ENCODE data around the gene TNFSF15.
"Not testable (repeated sequence)": the region's sequence is repeated elsewhere in the genome, so short reads cannot be mapped to it uniquely, and the experiment has no call there.

TNFSF15 gene

DNA sequence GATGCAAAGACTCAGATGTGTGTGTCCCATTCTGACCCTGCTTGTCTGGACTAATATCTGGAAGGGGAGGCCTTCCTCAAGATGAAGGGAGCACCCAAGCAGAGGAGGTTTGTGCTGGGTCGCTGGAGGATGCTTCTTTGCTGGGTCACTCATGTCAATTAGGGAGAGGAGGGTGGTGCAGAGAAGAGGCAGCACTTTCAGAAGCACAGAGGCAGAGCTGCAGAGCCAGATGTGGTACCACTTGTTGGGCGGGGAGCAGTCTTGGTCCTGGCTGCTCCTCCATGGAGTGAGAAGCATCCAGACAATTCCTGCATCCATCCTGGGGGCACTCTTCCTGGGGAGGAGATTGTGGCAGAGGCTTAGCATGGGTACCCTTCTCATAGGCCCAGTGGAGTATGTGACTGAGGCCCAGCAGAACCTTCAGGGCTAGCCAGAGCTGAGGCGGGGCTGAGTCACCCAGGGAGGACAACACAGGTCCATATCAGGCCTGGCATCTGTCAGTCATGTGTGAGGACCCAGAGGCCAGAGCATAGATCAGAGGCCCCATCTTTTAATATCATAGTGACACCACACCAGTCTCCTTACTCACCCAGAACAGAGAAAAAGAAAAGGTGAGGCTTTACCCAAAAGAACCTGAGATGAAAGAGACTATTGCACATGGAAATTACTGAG is 59.8 kb downstream of the TNFSF15 start:
- no peak for DNase-seq

DNA sequence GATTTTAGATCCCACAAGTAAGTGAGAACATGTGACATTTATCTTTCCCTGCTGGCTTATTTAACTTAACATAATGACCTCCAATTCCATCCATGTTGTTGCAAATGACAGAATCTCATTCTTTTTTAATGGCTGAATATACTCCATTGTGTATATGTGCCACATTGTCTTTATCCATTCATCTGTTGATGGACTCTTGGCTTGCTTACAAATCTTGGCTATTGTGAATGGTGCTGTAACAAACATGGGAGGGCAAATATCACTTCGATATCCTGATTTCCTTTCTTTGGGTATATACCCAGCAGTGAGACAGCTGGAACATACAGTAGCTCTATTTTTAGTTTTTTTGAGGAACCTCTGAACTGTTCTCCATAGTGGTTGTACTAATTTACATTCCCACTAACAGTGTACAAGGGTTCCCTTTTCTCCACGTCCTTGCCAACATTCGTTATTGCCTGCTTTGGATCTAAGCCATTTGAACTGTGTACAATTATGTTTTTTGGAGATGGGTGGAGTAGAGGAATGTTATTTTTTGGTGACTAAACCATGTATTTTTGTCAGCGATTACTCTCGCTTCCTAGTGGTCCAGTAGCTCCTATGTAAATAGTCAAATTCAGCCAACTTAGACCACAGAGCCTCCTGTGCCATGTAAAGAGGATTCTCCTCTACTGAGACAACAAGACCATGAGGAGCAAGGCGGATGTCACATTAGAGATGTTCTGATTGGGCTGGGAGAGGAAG is 60.6 kb downstream of the TNFSF15 start:
- DNase-seq = no peak

DNA sequence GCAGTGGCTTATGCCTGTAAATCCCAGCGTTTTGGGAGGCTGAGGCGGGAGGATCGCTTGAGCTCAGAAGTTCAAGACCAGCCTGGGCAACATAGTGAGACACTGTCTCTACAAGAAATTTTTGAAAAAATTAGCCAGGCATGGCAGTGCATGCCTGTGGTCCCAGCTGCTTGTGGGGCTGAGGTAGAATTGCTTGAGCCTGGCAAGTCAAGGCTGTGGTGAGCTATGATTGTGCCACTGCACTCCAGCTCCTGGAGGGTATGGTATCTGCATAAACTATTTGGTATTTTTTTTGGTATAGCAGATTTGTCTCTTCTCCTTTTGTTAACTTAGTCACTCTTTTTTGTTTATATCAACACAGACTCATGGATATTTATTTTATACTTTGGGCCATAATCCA is 62.4 kb downstream of the TNFSF15 start:
- DNase-seq = no peak

DNA sequence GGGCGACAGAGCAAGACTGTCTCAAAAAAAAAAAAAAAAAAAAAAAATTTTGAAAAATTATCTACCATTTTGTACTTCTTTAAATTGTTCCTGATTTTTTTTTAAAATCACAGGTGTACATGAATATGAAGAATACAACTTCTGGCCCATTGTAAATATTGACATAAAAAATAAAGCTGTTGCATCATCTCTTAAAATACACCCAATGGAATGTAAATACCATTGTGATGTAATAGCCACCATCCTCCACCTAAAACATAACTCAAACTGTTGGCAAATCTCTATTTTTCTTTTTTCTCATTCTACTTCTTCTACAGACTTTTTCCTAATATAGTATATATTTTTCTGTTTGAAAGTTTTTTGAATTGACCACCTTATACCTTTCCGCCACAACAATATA is 62.9 kb downstream of the TNFSF15 start:
- no peak for DNase-seq

DNA sequence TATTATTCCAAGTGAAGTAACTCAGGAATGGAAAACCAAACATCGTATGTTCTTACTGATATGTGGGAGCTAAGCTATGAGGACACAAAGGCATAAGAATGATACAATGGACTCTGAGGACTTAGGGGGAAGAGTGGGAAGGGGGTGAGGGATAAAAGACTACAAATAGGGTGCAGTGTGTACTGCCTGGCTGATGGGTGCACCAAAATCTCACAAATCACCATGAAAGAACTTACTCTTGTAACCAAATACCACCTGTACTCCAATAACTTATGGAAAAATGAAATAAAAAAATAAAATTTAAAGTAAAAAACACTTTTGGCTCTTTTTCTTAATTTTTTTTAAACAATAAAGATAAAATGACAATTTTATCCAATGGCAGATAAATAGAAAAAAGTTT is 64.3 kb downstream of the TNFSF15 start:
- not testable (repeated sequence) for DNase-seq

DNA sequence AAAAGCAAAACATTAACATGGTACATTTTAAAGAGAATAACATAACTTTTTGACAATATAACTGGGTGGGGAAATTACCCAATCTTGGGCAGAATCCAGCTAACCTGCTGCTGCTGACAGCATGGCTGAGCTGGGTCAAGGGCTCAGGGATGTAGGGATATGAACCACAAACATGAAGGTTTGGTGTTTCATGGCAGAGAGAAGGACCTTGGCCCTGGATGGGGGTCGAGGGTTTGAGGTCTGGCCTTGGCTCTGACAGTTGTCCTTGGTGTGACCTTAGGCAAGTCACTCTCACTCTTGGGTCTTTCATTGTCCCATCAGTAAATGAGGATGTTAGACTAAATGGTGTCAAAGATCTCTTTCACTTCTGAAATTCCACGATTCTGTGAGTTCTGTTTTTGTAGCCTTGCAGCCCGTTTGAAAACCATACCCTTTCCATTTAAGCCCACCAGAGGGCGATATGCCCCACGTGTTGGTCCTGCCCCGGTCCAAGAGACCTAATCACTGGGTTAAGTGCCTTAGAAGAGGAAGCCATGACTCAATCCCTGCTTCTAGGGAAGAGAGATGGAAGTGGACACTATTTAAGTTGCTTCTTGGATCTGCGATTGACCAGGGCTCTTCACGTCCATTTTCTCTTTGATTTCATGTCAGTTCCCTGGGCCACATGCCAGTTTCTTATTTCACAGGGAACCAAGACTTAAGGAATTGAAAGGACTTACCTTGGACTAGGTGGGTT is 67.1 kb downstream of the TNFSF15 start:
- DNase-seq = peak; percentile 71 to 75

DNA sequence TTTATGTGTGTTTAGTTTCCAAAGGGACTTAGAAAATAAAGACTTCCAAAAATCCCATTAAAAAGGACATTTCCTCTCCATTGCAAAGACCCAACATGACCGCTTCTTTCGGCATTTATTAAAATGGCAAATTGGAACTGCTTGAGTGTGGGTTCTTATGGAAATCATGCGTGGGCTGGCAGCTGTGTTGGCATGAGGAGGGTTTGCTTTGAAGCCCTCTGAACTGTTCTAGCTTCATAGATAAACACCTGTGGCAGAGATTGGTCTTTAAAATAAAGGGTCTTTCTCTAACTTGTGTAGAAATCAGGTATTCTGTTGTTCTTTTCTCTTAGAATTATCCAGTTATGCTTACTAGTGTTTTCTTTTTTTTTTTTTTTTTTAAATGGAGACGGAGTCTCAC is 68.0 kb downstream of the TNFSF15 start:
- no peak for DNase-seq

DNA sequence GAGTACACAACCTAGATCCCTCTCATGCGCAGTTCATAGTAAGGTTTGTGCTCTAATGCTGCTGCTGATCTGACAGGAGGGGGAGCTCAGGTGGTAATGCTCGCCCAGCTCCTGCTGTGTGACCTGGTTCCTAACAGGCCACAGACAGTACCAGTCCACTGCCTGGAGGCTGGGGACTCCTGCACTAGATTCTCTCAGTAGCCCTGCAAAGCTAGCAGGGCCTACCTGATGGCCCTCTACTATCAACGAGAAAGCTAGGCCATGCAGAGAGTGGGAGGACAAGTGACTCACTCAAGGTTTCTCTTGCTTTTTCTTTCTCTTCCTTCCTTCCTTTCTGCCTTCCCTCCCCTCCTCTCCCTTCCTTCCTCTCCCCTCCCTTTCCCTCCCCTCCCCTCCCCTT is 68.7 kb downstream of the TNFSF15 start:
- DNase-seq = no peak

DNA sequence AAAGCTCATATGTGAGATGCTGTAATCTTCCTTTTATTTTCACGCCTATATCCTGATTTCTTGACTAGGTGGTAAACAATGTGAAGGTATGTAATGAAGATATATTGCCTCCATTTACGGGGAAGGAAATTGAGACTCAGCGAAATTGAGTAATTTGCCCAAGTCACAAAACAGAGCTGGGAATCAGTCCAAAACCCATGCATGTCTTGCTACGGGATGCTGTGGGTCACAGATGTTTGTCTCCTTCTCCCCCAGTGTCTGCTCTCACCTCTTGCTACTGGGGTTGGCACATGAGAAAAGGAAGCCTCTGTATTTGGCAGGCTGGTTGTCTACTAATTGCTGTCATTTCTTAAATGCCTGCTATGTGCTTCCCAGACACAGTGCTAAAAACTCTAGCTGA is 70.1 kb downstream of the TNFSF15 start:
- no peak for DNase-seq

DNA sequence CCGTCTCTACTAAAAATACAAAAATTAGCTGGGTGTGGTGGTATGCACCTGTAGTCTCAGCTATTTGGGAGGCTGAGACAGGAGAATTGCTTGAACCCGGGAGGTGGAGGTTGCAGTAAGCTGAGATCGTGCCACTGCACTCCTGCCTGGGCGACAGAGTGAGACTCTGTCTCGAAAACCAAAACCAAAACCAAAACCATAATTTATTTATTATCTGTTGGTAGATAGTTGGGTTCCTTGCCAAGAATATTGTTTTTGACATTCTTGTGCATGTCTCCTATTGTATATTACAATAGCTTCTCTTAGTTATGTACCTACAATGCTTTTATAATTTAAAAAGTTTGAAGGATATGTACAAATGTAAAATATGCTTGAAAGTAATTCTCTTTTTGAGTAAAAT is 70.7 kb downstream of the TNFSF15 start:
- DNase-seq = not testable (repeated sequence)

Measured in AML-193 (cell line).